Osteocyte (in vitro differentiated cells): ENCODE results near the gene FUBP3. TPM values are rescaled to one million over a fixed set of nuclear protein-coding genes. Genes with fewer than 3 reads are reported as not detected.

Experiments
- DNase-seq: peaks from one replicate; pipeline ENCODE4 v3.0.0; 2021; ENCODE audit warnings: mixed read lengths; ENCODE audit not compliant: unreplicated experiment; ENCODE audit errors: extremely low spot score
- H3K27ac Mint-ChIP-seq: one replicate; pipeline ENCODE4 v1.8.0; 2021; ENCODE audit warnings: mild to moderate bottlenecking, mixed read lengths; ENCODE audit not compliant: unreplicated experiment
- H3K27me3 Mint-ChIP-seq: one replicate; pipeline ENCODE4 v1.8.0; 2021; ENCODE audit warnings: mixed read lengths; ENCODE audit not compliant: unreplicated experiment
- H3K36me3 Mint-ChIP-seq: one replicate; pipeline ENCODE4 v1.8.0; 2021; ENCODE audit warnings: mixed read lengths; ENCODE audit not compliant: unreplicated experiment
- H3K4me1 Mint-ChIP-seq: one replicate; pipeline ENCODE4 v1.8.0; 2021; ENCODE audit warnings: mixed read lengths; ENCODE audit not compliant: unreplicated experiment
- H3K4me3 Mint-ChIP-seq: one replicate; pipeline ENCODE4 v1.8.0; 2021; ENCODE audit warnings: mild to moderate bottlenecking, moderate library complexity, mixed read lengths; ENCODE audit not compliant: unreplicated experiment
- H3K9me3 Mint-ChIP-seq: one replicate; pipeline ENCODE4 v1.8.0; 2021; ENCODE audit warnings: mixed read lengths; ENCODE audit not compliant: unreplicated experiment
- total RNA-seq: library from RNA; stranded (reverse); gene quantifications from 2 replicates; pipeline ENCODE4 v1.2.1, GENCODE V29; 2021
- TF ChIP-seq, protein P1 (sequence below): fragments of 200-600 bp; sonication (generic); IDR thresholded peaks from 2 replicates; pipeline ENCODE4 v1.5.0; 2021; ENCODE audit warnings: antibody characterized with exemption, mild to moderate bottlenecking, moderate library complexity

The FUBP3 gene
- total RNA-seq, 1 donor from 2014 or later, result 72.7 TPM

GRCh38 chr9:130544364-130544763 is 35.0 kb upstream of the FUBP3 start:
- Mint-ChIP-seq H3K27ac (no peak overlapping the region), H3K4me3 (no peak overlapping the region), H3K36me3 (no peaks in the 10 kb centered on the region), H3K4me1 (no peaks in the 10 kb centered on the region), H3K27me3 (peaks cover 34% of the 10 kb centered on the region), H3K9me3 (peaks cover 5% of the 10 kb centered on the region)
- DNase-seq, result no peak
- TF ChIP-seq, protein P1, sequence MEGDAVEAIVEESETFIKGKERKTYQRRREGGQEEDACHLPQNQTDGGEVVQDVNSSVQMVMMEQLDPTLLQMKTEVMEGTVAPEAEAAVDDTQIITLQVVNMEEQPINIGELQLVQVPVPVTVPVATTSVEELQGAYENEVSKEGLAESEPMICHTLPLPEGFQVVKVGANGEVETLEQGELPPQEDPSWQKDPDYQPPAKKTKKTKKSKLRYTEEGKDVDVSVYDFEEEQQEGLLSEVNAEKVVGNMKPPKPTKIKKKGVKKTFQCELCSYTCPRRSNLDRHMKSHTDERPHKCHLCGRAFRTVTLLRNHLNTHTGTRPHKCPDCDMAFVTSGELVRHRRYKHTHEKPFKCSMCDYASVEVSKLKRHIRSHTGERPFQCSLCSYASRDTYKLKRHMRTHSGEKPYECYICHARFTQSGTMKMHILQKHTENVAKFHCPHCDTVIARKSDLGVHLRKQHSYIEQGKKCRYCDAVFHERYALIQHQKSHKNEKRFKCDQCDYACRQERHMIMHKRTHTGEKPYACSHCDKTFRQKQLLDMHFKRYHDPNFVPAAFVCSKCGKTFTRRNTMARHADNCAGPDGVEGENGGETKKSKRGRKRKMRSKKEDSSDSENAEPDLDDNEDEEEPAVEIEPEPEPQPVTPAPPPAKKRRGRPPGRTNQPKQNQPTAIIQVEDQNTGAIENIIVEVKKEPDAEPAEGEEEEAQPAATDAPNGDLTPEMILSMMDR, result no peak

DNA sequence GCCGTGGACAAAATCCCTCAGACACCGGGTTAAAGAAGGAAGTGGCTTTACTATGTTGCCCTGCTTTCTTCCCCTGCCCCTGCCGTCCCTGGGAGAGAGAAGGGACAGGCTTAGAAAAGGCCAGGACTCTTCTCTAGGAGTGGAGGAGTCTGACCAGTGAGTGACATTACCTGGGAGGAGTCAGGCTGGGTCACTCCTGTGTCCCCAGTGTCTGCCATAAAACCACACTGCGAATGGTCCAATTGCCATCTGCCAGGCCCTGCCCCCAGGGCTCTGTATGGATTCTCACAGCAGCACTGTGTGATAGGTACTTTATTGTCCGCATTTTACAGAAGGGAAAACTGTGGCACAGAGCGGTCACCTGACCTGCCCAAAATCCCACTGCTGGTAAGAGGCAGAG is 31.3 kb upstream of the FUBP3 start:
- Mint-ChIP-seq H3K4me1 (no peaks in the 10 kb centered on the region), H3K4me3 (no peak overlapping the region), H3K27ac (no peak overlapping the region), H3K27me3 (peaks cover 23% of the 10 kb centered on the region), H3K9me3 (peaks cover 9% of the 10 kb centered on the region), H3K36me3 (no peaks in the 10 kb centered on the region)
- TF ChIP-seq, protein P1, result no peak
- DNase-seq, result no peak

DNA sequence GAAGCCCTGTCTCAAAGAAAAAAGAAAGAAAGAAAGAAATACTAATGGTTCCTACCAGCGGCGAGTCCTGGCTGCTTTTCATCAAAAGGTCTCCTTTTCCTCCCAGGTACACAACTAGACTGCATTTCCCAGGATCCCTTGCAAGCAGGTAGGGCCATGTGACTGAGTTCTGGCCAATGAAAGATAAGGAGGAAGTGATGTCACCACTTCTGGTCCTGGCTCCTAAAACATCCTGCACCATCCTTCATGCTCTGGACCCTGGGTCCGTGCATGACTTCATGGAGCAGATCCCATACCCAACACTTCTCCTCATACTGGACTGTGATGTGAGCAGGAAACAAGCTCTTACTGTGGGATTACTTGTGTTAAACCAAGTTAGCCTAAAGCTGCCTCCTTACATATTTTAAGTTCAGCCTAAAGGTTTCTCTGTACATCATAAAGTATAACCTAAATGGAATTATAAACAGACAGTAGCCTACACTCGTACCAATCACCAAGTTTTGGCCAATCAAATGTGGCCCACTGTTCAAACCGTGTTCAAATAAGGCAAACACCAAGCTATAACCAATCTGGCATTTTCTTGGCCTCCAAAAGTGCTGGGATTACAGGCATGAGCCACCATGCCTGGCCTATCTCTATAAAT is 30.2 kb upstream of the FUBP3 start:
- Mint-ChIP-seq H3K36me3 (no peaks in the 10 kb centered on the region), H3K9me3 (peaks cover 9% of the 10 kb centered on the region), H3K27me3 (peaks cover 14% of the 10 kb centered on the region), H3K4me1 (no peaks in the 10 kb centered on the region), H3K27ac (no peak overlapping the region), H3K4me3 (no peak overlapping the region)
- TF ChIP-seq, protein P1, result no peak
- no peak for DNase-seq

GRCh38 chr9:130554606-130555005 is 24.8 kb upstream of the FUBP3 start:
- Mint-ChIP-seq H3K9me3 (peaks cover 2% of the 10 kb centered on the region), H3K27ac (no peak overlapping the region), H3K36me3 (no peaks in the 10 kb centered on the region), H3K4me3 (no peak overlapping the region), H3K27me3 (peaks cover 27% of the 10 kb centered on the region), H3K4me1 (no peaks in the 10 kb centered on the region)
- no peak for DNase-seq
- TF ChIP-seq, protein P1, result no peak

DNA sequence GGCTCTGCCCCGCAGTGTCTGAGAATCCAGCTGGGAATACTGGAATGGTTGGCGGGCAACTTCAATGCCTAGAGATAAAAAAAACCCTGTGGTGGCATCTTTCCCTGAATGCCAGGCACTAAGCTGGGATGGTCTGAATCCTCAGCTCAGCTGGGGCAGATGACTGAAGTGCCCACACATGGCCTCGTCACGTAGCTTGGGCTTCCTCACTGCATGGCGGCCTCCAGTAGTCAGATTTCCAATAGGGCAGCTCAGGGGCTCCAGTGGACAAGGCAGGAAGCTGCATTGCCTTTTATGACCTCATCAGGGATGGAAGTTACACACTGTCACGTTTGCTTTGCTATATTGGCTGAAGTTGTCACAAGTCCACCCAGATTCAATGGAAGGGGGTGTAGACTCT is 24.3 kb upstream of the FUBP3 start:
- H3K4me3 Mint-ChIP-seq, result no peak overlapping the region
- H3K4me1 Mint-ChIP-seq, result no peaks in the 10 kb centered on the region
- H3K27me3 Mint-ChIP-seq, result peaks cover 27% of the 10 kb centered on the region
- no peak for DNase-seq
- no peak overlapping the region for H3K27ac Mint-ChIP-seq
- TF ChIP-seq, protein P1, result no peak
- H3K9me3 Mint-ChIP-seq, result no peaks in the 10 kb centered on the region
- H3K36me3 Mint-ChIP-seq, result no peaks in the 10 kb centered on the region
